ENCODE data around the gene ZNF335.
"Not testable (repeated sequence)": the region's sequence is repeated elsewhere in the genome, so short reads cannot be mapped to it uniquely, and the experiment has no call there.

The ZNF335 gene

DNA sequence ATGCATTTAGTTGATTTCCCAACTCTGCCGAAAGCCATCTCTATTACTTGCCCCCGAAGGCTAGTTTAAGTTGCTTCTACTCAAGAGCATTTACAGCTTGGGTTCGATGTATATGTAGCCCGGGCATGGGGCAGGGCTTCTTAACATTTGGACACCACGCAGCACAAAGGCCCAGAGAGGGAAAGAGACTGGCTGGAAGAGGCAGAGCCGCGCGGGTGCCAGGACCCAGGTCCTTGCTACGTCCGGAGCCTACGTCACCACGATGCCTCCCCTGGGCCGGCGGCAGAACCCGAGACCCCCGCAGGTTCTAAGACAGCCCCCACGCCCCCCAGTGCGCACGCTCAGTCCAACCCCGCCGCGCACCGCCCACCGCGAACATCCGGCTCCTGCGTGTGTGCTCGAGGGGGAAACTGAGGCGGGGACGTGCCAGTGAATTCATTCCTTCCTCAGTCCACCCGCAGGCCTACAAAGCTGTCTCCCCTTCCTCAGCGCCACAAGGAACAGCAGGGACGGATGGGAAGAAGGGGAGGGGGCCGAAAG lies 37.9 kb downstream of the ZNF335 start:
- DNase-seq = no peak

DNA sequence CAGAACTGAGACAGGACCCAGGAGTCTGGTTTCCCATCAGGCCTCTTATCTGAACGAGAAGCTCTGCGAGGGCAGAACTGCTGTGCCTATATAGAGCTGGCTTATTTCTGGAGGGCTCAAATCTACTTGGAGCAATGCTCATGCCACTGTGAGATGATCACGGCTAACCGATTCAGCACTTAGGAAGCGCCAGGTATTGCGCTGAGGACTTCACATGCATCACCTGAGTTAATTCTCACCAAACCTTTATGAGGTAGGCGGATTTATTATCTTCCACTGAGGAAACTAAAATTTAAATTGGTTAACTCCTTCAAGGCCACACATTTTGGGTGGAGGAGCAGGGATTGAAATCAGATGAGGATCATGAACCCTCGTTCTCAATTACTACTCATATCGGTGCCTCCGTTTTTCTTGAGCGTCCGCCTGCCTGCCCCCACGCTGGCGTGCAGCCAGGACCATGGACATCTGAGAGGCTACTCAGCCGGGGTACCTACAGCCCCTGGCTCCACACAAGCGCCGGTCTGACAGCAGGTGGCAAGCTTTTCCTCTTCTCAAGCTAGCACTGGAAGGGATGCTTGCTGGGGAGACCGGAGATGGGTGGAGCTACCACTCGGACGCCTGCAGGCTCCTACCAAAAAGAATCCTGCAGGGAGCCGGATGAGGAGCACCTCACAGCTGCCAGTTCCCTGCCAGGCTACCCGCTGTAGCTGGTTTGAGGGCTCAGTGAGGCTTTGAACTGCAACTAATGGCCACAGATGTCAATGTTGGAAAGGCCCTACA lies 38.5 kb downstream of the ZNF335 start:
- DNase-seq = peak; percentile 86

DNA sequence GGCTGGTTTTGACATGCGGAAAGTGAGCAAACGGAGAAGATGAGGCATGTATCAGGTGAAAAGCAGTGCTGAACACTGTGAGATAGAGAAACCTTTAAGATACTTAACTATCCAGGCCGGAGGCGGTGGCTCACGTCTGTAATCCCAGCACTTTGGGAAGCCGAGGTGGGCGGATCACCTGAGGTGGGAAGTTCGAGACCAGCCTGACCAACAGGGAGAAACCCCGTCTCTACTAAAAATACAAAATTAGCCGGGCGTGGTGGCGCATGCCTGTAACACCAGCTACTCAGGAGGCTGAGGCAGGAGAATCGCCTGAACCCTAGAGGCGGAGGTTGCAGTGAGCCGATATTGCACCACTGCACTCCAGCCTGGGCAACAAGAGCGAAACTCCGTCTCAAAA lies 40.3 kb downstream of the ZNF335 start:
- DNase-seq = not testable (repeated sequence)

DNA sequence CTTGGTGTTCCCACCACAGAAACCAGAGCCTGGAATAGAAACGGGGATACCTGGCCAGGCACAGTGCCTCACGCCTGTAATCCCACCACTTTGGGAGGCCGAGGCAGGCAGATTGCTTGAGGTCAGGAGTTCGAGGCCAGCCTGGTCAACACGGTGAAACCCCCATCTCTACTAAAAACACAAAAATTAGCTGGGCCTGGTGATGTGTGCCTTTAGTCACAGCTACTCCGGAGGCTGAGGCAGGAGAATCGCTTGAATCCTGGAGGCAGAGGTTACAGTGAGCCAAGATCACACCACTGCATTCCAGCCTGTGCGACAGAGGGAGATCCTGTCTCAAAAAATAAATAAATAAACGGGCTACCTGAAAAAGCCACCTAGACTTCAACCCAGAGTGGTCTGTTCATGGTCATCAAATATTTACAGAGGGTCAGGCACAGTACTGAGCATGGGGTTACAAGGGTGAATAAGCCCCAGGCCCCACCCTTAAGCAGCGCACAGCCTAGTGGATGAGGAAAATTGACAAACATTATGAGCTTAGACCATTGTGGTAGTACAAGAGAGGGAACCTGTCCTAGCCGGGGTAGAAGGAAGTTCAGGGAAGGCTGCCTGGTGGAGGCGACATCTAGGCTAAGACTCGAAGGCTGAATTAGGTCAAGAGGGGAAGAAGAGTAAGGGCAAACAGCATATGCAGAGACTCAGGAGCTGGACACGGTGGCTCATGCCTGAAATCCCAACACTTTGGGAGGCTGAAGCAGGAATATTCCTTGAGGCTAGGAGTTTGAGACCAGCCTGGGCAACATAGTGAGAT lies 44.7 kb downstream of the ZNF335 start:
- DNase-seq = no peak

DNA sequence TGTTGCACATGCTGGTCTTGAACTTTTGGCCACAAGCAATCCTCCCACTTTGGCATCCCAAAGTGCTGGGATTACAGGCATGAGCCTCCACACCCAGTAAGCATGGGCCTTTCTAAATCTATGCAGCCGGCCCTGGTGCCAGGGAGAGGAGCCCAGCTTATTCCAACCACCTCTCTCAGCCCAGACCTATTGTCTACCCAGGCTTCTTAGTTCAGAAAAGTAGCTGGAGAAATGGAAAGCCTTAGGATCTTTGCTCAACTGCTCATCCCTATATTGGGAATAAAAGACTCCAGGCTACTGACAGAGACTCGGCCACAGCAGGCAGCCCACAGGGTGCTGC lies 45.3 kb downstream of the ZNF335 start:
- DNase-seq = no peak

DNA sequence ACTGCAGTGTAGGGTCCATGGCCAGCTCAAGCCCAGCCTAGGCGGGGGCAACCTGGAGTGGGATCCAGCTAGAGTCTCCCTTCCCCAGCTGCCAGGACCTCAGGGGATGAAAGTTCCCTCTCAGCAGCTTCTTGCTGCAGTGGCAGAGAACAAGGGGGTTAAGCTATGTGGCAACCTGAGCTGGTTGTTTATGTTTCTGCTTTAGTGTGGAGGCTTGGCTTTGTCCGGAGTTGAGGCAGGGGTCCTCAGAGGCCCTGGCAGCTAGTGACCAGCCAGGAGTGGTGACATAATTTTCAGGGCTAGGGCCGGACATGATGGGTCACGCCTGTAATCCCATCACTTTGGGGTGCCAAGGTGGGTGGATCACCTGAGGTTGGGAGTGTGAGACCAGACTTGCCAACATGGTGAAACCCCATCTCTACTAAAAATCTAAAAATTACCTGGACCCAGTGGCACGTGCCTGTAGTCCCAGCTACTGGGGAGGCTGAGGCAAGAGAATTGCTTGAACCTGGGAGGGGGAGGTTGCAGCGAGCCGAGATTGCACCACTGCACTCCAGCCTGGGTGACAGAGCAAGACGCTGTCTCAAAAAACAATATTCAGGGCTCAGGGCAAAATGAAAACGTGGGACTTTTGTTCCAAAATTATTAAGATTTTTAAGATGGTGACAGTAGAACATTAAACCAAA lies 46.0 kb downstream of the ZNF335 start:
- DNase-seq = no peak

DNA sequence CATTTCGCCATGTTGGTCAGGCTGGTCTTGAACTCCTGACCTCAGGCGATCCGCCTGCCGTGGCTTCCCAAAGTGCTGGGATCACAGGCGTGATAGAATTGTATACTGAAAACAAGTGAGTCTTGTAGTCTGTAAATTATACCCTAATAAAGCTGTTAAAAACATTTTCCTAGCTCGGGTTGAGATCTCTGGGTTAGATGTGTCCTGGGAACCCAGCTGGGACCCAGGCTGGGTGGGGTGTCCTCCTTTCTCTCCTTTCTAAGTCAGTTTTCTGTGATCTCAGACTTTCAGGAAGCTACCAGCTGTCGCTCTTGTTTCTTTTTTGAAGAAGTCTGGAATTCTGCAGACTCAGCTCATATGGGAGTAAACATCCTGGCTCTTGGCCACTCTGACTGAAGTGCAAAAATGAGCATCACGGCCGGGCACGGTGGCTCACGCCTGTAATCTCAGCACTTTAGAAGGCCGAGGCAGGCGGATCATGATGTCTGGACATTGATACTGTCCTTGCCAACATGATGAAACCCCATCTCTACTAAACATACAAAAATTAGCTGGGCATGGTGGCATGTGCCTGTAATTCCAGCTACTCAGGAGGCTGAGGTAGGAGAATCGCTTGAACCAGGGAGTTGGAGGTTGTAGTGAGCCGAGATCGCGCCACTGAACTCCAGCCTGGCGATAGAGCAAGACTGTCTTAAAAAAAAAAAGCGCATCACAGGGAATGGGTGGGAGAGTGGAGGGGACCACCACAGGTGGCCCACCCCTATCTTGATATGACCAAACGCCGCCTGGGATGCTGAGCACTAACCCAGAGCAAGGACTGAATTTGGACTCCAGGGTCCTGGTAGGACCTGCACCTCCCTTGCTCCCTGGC lies 47.4 kb downstream of the ZNF335 start:
- DNase-seq = no peak

DNA sequence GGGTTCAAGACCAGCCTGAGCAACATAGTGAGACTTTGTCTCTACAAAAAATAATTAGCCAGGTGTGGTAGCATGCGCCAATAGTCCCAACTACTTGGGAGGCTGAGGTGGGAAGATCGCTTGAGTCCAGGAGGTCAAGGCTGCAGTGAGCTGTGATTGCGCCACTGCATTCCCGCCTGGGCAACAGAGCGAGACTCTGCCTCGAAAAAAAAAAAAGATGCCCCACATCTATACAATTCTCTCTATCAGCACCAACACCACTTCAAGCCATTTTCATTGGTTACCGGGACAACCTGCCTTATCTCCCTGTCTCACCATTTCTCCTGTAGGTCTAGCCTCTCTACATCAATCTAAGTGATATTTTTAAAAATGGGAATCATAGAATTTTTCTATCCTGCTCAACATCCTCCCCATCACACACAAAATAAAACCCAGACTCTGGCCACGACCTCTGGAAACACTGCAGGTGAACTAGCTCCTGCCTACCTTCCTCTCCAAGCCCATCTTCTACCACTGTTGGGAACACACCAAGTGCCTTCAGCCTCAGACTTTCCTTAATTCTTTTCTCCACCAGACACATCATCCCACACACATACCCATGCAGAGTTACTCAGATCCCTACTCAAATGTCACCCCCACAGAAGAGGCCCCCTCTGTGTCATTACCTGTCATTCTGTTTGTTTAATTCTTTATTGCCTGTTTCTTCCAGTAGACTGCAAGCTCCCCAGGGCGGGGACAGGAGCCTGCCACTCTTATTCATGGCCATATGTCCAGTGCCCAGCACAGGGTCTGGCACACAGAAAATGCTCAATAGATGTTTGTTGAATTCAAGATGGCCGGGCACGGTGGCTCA lies 50.4 kb downstream of the ZNF335 start:
- no peak for DNase-seq

DNA sequence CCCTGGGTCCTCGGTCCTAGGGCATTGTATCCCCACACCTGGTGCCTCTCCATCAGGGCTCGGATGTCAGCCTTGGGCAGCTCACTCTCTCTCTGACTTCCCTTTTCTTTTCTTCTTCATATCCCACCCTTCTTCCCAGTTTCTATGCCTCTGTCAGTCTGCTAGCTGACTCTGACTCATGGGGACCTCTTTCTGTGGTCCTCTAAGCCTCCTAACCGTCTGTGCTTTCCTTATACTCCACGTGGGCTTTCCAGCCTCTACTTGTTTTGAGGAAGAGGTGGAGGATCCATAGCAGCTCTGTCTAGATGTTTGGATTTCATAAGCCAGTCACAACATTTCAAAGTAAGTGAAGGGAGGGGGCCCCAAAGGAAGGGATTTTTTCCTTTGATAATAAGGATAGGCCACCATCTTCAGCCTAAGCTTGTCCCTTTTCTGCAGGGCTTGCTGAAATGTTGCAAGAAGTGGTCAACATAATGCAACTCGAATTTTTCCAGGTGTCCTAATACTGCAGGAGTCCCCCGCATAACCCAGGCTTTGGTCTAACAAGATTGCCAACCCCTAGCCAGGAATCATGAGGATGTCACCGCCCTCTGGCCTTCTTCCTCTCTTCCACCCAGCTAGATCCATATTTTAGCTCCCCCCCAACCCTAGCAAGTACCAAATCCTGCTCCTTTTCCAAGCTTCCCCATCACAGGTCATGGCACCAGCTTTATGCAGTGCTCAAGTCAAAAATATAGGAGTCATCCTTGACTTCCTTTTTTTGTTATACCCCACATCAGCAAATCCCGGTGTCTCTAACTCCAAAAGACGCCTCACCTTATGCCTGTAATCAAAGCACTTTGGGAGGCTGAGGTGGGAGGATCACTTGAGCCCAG lies 51.3 kb downstream of the ZNF335 start:
- DNase-seq = no peak

DNA sequence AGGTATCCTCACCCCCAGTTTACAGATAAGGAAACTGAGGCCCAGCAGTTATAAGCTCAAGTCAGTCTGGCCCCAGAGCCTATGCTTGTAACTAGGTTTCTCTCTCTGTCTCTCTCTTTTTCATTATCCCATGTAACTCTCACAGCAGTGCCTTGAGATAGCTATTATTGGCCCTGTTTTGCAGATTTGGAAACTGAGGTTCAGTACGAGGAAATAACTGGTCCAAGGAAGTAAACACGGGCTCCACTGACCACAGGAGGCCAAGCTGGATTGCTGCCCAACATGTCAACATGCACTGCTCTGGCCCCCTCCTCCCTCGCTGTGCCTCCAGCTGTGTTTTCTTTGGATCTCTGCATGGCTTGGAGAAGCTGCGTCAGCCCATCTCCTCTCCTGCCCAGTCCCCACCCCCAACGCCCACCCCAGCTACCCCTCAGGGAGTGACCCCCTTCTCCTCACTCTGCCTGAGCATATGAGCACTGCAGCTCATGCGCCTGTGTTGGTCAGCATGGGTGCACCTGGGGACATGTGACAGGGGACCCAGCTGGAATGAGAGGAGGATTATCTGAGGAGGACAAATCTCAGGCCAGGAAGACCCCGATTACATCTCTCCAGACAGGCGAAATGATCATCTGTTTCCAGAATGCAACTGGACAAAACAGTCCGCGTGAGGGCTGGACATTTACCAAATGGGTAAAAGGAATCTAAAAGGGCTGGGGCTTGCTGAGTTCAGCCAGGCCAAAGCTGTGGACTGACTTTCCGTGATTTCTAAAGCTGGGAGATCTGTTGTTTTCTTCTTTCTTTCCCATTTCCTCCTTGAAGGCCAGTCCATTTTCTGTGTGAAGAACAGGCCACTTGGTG lies 52.2 kb downstream of the ZNF335 start:
- DNase-seq = no peak

DNA sequence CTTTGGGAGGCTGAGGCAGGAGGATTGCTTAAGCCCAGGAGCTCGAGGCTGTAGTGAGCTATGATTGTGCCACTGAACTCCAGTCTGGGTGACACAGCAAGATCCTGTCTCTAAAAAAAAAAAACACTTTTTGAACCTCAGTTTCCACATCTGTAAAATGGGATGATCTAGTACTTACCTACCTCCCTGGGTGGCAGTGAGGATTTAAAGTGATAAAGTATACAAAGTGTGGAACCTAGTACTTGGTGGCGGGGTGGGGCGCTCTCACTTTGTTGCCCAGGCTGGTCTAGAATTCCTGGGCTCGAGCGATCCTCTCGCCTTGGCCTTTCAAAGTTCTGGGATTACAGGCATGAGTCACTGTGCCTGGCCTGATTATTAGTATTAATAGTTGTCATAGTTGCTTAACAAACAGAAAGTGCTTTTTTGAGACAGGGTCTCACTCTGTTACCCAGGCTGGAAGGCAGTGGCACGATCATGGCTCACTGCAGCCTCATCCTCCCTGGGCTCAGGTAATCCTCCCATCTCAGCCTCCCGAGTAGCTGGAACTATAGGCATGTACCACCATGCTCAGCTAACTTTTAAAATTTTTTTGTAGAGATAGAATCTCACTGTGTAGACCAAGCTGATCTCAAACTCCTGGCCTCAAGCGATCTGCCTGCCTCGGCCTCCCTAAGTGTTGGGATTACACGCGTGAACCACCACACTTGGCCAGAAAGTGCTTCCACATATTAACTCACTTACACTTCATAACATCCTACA lies 53.0 kb downstream of the ZNF335 start:
- no peak for DNase-seq

DNA sequence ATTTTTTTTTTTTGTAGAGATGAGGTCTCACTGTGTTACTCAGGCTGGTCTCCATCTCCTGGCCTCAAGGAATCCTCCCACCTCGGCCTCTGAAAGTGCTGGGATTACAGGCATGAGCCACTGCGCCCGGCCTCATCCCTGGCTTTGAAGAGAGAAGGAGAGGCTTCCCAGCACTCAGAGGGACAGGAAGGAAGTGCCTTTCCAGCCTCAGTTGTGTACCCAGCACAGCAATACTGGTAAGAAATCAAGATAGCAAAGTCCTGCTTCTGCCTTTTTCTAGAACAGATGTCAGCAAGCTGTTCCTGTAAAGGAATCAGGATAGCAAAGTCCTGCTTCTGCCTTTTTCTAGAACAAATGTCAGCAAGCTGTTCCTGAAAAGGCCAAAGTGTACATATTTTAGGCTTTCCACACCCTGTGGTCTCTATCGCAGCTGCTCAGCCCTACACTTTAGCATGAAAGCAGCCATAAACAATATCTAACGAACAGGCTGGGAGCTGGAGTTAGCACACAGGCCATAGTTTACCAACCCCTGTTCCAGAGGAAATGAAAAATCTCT lies 53.7 kb downstream of the ZNF335 start:
- DNase-seq = no peak

DNA sequence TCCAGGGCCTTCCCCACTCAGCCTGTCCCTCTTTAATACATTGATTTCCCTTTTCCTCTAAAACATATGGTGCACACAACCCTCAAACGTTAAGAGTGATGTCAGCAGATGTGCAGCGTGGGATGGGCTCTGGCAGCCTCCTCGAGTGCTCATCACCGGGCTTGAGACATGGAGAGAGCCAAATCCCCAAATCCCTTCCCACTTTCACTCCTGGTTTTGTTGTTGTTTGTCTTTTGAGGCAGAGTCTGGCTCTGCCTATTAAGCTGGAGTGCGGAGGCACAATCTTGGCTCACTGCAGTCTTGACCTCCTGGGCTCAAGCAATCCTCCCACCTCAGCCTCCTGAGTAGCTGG lies 54.2 kb downstream of the ZNF335 start:
- DNase-seq = no peak

DNA sequence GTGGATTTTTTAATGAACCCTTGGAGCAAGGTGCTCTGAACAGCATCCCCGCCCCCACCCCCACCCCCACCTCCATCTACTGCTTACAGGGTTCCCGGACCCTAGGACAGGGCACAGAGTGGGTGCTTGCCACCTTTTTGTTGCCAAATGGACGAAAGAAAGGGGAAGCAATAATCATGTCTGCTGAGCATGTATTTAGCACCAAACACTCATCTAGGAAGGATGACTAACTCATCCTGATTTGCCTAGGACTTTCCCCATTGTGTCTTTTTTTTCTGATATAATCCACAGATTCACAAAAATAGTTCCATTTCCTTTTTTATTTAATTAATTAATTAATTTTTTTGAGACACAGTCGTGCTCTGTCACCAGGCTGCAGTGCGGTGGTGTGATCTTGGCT lies 58.9 kb downstream of the ZNF335 start:
- DNase-seq = no peak

DNA sequence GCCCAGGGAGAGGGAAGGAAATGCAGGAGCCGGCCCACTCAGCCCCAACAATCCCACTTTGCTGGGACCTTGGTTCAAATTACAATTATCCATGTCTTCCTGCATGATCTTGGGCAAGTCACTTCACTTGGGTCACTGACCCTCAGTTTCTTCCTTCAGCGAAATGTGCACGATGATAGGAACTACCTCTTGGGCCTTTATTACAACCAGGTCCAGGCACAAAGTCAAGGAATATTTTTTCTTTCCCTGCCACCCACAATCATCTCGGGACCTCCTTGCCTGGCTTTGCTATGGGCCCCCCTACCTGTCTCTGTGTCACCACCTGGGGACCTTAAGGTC lies 59.7 kb downstream of the ZNF335 start:
- no peak for DNase-seq

DNA sequence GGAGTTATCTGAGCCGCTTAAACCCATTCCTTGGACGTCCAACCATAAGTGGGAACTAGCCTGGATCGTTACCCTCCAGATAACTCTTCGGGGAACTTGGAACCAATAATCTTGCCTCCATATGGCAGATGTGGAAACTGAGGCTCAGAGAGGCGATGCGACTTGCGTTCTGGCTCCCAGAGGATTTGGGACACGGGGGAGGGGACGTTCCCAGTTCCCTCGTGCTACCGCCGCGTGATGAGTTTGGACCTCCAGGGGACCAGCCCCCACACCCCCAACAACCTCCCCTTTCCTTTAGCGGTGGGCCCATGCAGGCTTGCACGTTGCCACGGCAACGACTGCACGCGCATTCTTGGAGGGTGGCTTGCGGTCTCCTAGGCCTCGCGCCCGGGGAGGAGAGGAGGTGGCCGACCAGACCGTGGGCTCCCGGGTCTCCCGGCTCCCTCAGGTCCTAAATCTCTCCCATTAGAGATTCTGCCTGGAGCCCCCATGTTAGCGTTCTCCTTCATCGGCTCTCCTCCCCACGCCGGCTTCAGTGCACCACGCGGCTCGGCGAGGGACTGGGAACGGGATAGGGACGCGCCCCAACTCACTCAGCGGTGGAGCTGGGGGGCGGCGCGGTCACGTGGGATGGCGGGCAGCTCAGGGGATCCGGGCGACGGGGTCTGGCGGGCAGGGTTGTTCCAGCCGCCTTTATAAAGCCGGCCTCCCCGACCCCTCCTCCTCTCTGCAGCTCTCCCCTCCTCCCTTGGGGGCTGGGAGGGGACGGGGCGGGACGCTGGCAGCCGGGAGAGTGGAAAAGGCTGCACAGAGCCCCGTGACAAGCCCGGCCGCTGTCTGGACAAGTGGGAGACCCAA lies 60.3 kb downstream of the ZNF335 start, which contains the start of gene PLTP:
PLTP (minus strand) TSS at position 670 of the 858 bp plus-strand sequence. CDS start 703 bp downstream, outside the sequence.
- no peak for DNase-seq

DNA sequence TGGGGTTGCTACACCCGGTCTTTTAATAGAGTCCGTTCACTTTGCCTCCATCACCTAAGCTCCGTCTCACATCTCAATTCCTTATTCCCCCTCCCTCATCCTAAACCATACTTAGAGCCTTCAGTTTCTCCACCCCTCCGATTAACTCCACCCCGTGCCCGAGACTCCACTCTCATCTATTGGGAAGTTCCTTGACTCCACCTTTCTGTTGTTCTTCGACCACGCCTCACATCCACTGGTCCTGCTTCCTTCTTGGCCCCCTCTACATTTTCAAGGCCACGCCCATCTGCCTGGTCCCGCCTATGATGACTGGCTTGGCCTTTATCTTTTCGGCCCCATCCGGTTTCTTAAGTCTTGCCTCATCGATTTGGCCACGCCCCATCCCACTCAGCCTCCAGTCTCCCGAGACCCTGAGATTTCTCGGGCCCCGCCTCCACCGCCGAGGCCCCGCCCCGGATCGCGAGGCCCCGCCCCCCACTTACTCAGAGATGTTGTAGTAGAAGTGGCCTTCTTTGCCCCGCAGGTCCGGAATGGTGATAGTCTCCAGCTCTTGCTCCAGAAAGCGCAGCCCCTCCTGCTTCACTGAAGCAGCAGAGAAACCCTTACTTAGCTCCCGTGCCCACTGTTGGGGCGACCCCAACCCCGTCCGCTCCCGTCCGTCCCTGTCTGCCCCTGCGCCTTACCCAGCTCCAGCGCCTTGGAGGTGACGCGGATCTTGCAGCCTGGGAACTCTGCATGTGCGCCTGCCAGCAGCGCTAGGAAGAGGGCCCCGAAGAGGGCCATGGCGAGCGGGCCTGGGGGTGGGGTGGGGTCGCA lies 61.1 kb downstream of the ZNF335 start:
- DNase-seq = no peak

Measured in NCI-H2081 treated with DMSO at 0.1 percent for 48 hours (cell line).